CD1c-positive myeloid dendritic cell (primary cell): ENCODE data around the gene AHCYL2.
A peak's percentile ranks its signal among the peaks of the same experiment; 100 is the strongest.
"Not testable (repeated sequence)": the region's sequence is repeated elsewhere in the genome, so short reads cannot be mapped to it uniquely, and the experiment has no call there.

Source experiments
- DNase-seq: peaks from one replicate; pipeline ENCODE4 v3.0.0-alpha.2; 2016; ENCODE audit errors: extremely low spot score

AHCYL2 gene

GRCh38 chr7:129285111-129285510 is 60.3 kb downstream of the AHCYL2 start:
- DNase-seq: no peak

- no peak for DNase-seq
Observed at GRCh38 chr7:129292861-129293260, 68.0 kb downstream of the AHCYL2 start.

DNA sequence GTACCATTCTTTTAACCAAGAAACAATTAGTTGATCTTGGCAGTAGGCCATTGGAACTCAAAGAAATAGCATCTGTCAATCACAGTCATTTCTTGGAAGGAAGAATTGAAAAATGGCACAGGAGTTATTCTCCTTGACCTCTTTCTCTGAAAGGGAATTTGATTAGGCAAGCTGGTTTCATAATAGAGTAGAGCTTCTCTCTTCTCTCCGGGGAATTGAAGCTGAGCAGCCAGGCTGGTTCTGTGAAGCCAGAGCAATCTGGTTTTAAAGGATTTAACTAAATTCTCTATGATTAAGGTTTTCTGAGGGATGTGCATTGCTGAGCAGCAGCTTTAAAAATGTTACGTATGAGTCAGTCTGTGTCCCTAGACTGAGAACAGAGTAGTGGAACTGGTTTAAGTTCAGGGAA is 70.2 kb downstream of the AHCYL2 start:
- peak; percentile 5 for DNase-seq

DNA sequence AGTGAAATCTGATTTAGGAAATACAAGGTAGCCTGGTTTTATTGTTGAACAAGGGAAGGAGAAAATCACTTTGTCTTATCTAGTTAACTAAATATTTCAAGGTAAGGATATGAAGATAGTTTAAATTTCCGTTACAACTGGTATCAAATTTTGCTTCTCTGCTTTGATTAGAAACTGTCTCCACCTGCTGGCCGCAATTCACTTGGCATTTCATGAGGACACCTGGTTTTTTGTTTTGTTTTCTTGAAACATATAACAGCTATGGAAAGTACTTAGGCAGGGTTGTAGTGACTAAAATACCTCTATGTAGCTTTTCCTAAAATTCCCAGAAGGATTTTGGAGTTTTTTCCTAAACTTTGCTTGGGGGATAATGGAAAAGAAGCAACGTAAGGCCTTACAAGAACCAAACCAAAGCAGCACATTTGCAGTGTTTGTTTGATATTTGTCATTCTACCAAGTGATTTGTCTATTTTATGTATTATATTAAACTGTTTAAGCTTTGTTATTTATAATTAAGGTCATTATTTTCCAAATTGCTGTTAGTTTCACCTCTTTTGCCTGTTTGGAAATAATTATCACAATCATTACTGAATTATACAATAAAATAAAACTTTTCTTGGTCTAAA is 73.6 kb downstream of the AHCYL2 start:
- peak; percentile 50 for DNase-seq

GRCh38 chr7:129299889-129300288 is 75.1 kb downstream of the AHCYL2 start:
- DNase-seq: no peak

- DNase-seq: not testable (repeated sequence)
Observed at GRCh38 chr7:129300299-129300698, 75.5 kb downstream of the AHCYL2 start.

GRCh38 chr7:129307592-129307991 is 82.8 kb downstream of the AHCYL2 start:
- no peak for DNase-seq

- DNase-seq: no peak
Observed at GRCh38 chr7:129308047-129308446, 83.2 kb downstream of the AHCYL2 start.

DNA sequence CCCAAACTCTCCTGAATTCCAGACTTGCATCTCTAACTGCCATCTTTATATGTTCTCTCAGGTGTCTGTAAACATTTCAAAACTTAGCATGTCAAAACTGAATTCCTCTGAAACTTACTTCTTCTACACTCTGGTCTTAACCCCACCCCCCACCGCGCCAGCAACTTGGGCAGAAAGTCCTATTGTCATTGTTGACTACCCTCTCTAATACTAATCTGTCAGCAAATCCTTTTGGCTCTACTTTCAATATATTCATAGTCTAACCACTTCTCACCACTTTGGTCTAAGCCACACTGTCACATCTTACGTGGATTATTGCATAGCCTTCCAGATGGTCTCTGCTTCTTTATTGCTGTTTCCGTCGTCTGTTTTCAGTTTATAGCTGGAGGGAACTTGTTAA is 86.6 kb downstream of the AHCYL2 start:
- DNase-seq: no peak

GRCh38 chr7:129313282-129313681 is 88.5 kb downstream of the AHCYL2 start:
- no peak for DNase-seq

DNA sequence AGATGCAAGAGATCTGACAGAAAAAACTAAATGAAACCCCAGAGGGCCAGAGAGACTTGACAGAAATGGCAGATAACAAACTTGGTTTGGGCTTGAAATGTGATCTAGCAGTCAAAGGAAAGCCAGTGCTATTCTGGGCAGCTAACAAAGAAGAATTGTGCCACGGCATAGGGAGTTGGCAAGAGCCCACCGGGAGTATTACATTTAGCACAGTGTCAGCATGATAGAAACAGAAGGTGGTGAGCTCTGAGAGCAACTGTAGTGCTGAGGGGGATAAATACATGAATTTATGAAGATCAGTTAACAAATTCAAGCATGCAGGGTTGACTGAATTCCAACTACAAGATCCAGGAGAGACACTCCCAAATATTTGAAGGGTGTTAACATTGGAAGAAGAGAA is 91.1 kb downstream of the AHCYL2 start:
- DNase-seq: no peak

DNA sequence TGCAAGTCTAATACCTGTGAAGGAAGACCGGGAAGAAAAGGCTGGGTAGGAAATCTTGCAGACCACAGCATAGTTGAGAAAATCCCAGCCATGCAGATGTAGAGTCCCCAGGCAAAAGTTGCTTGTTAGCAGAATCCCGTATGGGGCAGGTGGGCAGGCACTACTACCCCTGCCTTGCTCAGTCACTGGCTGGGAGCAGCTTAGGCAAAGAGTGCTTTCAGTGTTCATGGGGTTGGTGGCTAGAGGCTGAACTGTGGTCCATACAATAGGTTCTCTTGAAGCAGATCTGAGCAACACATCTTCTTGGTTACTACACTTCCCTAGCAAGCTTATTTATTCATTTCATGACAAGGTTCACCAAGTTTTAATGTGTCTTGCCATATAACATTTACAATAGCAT is 92.6 kb downstream of the AHCYL2 start:
- no peak for DNase-seq

DNA sequence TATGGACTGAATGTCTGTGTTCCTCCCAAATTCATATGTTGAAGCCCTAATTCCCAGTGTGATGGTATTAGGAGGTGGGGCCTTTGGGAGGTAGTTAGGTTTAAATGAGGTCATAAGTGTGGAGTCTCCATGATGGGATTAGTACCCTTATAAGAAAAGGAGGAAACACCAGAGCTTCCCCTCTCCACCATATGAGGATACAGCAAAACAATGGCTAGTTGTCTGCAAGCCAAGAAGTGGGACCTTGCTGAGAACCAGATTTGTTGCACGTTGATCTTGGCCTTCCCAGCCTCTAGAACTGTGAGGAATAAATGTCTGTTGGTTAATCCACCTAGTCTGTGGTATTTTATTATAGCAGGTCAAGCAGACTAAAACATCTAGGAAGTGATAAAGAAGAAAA is 102.2 kb downstream of the AHCYL2 start:
- DNase-seq: no peak

DNA sequence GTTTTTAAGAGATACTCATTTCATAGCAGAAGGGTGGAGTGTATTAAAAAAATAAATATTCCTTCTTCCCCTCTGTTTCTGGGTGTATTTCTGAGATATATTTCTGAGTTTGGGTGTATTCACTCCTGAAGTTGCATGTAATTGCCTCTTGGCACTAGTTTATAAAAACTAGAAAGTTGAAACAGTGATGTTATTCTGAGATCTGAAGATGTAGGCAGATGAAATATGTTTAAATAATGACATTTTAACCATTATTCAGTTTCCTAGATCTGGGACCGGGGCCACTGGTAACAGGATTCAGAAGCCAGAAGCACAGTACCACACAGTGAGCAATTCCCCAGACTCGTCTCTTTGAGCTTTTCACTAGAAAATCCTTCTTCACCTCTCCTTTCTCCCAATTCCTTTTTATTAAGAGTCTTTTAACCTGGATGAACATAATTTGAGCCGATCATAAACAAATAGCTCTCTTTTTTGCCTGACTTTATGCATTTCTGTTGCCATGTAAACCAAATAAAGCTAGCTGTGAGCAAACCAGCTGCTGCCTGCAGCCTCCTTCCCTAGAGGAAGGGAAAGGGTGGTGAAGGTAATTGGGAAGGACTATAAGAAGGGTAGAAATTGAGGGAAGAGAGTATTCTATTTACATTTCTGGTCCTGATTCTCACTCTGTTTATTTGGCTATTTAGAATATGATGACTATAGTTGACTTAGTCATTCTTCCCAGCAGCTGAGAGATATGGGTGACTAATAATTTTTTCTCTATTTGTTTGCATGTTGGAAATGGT is 107.6 kb downstream of the AHCYL2 start:
- DNase-seq: no peak

DNA sequence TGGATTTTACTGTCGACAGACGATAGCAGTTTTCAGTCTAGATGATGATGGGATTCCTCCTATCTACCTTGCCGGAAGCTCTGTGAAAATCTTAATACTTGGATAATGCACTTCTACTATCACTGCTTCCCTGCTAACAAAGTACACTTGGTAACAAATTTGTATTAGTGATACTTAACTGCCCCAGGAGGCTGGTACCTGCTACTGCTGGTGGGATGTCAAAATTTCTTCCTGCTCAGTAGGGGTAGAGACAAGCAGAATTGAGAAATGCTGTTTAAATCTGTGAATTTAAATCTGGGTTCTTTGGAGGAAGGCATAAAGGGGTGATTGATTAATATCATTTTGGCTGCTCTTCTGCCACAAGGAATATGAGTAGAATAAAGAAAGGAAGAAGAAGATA is 109.6 kb downstream of the AHCYL2 start:
- DNase-seq: no peak

- DNase-seq: no peak
Observed at GRCh38 chr7:129338450-129338849, 113.6 kb downstream of the AHCYL2 start.

DNA sequence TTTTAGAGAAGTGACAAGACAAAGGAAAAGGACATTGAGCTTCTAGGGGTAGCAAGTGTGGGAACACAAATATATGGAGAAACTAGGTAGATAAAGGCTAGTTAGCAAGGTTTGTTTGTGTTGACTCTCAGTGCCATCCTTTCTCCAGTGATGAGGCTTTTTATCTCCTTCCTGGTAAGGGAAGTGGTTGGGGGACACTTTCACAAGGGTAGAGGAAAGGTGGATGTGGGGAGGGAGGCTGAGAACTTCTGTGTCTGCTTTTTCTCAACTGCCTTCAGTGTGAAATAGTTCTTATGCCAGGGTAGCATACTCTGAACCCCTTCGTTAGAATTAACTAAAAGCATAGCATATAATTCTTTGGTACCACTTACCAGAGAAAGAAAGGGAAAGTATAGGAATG is 116.4 kb downstream of the AHCYL2 start:
- DNase-seq: no peak

GRCh38 chr7:129341816-129342806 is 117.3 kb downstream of the AHCYL2 start:
- no peak for DNase-seq

- peak; percentile 46 for DNase-seq
Observed at GRCh38 chr7:129343099-129343700, 118.4 kb downstream of the AHCYL2 start.

DNA sequence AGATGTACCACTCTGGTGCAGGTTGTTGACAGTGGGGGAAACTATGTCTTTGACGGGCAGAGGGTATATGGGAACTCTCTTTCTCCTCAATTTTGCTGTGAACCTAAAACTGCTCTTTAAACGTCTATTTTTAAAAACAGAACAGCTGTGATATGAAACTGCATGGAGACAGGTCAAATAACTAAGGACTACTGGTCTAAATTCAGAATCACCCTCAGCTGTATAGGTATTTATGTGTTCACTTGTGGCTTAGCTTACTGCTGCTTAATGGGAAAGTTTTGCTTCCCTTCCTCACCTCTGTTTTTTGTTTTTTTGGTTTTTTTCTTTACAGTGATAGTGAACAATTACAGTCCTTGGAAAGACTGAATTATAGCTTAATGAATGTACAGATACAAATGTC is 122.5 kb downstream of the AHCYL2 start:
- DNase-seq: no peak

- DNase-seq: no peak
Observed at GRCh38 chr7:129348023-129348740, 123.4 kb downstream of the AHCYL2 start.
